HG02943 (cell line): ENCODE results near the gene SNAPIN.
"Not testable (repeated sequence)": the region's sequence is repeated elsewhere in the genome, so short reads cannot be mapped to it uniquely, and the experiment has no call there.

Experiments used
- ATAC-seq: cut with Tn5 transposase; IDR thresholded peaks from one replicate; pipeline ENCODE4 v1.9.1; 2021; ENCODE audit warnings: mild to moderate bottlenecking, low read depth, moderate library complexity; ENCODE audit not compliant: unreplicated experiment

SNAPIN gene

DNA sequence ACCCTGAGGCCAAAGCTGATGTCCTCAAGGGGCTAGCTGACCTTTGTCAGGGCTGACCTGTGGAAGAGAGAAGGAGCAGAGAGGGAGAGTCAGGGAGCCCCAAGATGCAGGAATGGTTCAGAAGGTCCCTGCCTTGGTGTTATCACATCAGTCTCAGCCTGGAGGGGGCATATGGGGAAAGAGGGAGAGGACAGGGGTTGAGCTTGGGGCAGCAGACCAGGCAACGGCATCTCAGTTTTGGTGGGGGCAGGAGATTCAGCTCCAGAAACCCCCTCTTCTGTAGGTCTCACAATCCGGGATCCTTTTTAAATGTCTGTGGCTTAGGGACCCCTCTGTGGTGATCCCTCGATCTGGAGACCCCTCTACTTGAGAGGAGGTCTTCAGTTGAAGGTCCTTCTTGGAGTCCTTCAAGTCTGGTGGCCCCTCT, 32.0 kb upstream of the SNAPIN start:
- no peak for ATAC-seq

DNA sequence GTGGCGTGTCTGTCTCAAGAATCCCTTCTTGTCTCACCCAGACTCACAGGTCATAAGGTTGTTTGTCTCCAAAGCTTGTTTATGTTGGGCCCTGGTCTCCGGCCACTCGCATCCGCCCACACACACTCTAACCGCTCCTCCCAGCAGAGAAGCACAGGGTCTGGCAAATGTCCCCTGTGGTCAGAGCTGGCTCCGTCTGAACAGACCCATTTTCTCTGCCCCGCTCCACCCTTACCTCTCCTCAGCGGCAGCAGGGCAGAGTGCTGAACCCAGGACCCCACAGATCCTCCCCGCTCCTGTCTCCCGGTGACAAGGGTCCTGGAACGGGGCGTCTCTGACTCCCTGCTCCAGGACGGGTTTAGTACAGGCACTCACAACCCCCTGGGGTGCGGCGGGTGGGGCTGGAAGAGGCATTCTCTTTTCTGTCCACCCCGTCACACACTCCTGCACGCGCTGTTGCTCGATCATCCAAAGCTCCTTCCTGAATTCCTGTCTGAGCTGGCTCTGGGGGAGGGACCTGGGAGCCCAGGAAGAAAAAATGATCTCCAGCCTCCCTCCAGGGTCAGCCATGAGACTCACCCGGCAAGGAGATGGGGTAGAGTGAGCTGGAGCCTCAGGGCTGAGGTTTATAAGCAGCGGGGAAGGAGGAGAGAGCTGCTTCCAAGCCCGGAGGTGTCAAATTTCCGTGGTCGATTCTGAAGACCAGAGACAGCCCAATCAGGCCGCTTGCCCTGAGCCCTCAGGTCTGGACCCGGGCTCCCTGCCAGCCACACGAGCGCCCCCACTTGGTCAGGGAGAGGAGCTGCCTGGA, 31.4 kb upstream of the SNAPIN start, which contains the start of gene S100A13:
TSS of gene S100A13 (minus strand) at position 602 of the 811 bp plus-strand sequence. CDS start 1,033 bp downstream, outside the sequence.
- no peak for ATAC-seq

GRCh38 chr1:153627715-153628626, 30.5 kb upstream of the SNAPIN start, which contains the start of gene S100A1:
Gene S100A1, plus strand, starts transcription at chr1:153628434. Its CDS starts 2,088 bp downstream, at chr1:153630522.
- ATAC-seq: no peak

- ATAC-seq: no peak
These were observed 29.7 kb upstream of the SNAPIN start for GRCh38 chr1:153628638-153629342.

DNA sequence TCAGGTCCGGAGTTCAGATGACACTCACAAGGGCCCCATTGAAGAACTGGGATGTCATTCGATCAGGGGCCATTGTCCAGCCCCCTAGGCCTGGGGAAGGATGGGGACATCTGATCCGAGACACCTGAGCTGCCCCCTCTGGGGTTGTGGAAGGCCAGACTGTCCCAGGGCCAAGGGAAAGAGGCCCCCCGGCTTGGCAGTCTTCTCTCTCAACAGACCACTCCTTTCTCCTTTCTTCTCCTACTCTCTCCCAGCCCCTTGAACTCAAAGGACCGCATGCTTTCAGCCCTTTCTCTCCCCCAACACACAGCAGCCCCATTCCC, 29.2 kb upstream of the SNAPIN start:
- ATAC-seq: no peak

- no peak for ATAC-seq
These were observed 28.5 kb upstream of the SNAPIN start for GRCh38 chr1:153629971-153630370.

GRCh38 chr1:153630384-153630783, 28.1 kb upstream of the SNAPIN start:
- no peak for ATAC-seq

GRCh38 chr1:153631047-153632022, 27.2 kb upstream of the SNAPIN start:
- no peak for ATAC-seq

GRCh38 chr1:153633161-153633753, 25.2 kb upstream of the SNAPIN start:
- ATAC-seq: no peak

- ATAC-seq: peak; percentile 78
These were observed 24.5 kb upstream of the SNAPIN start, which contains the start of gene CHTOP for GRCh38 chr1:153633754-153634665. Gene CHTOP, plus strand, starts transcription at chr1:153634066. Its CDS starts 2,523 bp downstream, at chr1:153636589.

- ATAC-seq: no peak
These were observed 22.6 kb upstream of the SNAPIN start for GRCh38 chr1:153635872-153636271.

- ATAC-seq: no peak
These were observed 22.2 kb upstream of the SNAPIN start for GRCh38 chr1:153636312-153636711.

DNA sequence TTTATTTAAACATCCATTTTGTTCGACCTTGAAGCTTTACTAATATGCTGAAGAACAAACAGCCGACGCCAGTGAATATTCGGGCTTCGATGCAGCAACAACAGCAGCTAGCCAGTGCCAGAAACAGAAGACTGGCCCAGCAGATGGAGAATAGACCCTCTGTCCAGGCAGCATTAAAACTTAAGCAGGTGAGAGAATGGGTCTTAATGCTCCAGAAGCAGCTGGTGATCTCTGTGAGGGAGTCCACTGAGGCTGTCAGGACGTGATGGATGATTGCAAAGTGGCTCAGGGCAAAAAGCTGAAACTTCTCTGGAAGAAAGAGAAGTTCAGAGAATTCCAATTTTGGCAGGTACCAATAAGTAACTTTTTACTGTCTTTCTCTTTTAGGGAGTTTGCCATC, 20.2 kb upstream of the SNAPIN start:
- ATAC-seq: no peak

DNA sequence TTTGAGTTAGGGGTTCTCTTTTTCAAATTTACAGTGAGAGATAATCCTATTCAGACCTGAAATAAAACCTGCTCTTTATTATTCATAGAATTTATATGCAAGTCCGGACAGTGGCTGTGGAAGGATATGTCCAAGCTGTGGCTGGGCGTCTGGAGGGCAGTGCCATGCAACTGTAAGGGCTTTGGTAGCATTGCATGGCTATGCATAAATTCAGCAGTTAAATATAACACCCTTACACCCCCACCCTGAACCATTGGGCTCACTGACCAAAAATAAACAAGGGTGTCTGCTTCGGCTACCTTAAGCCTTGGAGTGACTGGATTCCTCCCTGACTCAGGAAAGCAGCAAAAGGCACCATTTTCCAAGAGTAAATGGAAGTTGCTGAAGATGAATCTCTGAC, 19.2 kb upstream of the SNAPIN start:
- ATAC-seq: no peak

DNA sequence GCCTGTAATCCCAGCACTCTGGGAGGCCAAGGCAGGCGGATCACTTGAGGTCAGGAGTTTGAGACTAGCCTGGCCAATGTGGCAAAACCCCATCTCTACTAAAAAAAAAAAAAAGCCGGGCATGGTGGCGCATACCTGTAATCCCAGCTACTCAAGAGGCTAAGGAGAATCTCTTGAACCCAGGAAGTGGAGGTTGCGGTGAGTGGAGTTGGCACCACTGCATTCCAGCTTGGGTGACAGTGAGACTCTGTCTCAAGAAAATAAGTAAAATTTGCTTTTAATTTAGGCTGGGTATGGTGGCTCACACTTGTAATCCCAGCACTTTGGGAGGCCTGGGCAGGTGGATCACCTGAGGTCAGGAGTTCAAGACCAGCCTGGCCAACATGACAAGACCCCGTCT, 18.3 kb upstream of the SNAPIN start:
- not testable (repeated sequence) for ATAC-seq

DNA sequence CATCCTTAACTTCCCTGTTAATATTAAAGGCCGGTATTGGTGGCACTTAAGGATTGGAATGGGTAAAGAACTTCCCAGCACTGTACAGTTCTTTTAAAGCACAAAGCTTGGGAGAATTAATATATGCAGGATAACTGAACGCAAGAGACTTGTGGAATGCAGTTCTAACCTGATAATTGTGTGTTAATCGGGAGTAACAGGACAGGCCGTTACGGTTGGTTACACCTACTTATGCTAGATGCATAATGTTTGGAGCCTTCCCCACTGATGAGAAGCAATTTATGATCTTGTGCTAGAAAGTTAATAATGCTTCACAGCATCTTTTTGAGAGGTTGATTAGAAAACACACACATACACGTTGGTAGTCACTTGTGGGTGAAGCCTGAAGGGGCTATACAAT, 17.6 kb upstream of the SNAPIN start:
- no peak for ATAC-seq

- no peak for ATAC-seq
These were observed 16.3 kb upstream of the SNAPIN start for GRCh38 chr1:153642161-153642560.

DNA sequence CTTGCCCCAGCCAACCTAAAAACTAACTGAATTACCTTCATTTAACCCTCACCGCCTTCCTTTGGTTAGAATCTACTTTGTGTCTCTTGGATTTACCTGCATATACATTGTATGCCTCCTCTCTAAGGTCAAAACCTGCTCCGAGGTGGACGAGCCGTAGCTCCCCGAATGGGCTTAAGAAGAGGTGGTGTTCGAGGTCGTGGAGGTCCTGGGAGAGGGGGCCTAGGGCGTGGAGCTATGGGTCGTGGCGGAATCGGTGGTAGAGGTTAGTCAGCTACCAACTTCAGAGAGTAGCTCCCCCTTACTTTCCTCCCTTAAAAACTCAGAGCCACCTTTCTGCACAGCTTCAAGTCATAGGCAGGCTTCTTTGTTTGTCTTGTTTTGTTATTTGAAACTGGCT, 15.4 kb upstream of the SNAPIN start:
- no peak for ATAC-seq
